Nephron progenitor cell (in vitro differentiated cells): ENCODE measurements around the gene ELAVL3.
"Not testable (repeated sequence)": the region's sequence is repeated elsewhere in the genome, so short reads cannot be mapped to it uniquely, and the experiment has no call there.

Source experiments
- DNase-seq: peaks from one replicate; pipeline ENCODE4 v3.0.0; 2021
- H3K27ac Mint-ChIP-seq: 2 replicates; pipeline ENCODE4 v1.8.0; 2021; ENCODE audit warnings: mild to moderate bottlenecking, moderate library complexity, mixed read lengths
- H3K27me3 Mint-ChIP-seq: 2 replicates; pipeline ENCODE4 v1.8.0; 2021; ENCODE audit warnings: mild to moderate bottlenecking, low read depth, mixed read lengths; ENCODE audit not compliant: poor library complexity
- H3K36me3 Mint-ChIP-seq: 2 replicates; pipeline ENCODE4 v1.8.0; 2021; ENCODE audit warnings: low read depth, mixed read lengths
- H3K4me1 Mint-ChIP-seq: 2 replicates; pipeline ENCODE4 v1.8.0; 2021; ENCODE audit warnings: mixed read lengths
- H3K4me3 Mint-ChIP-seq: 2 replicates; pipeline ENCODE4 v1.8.0; 2021; ENCODE audit warnings: mild to moderate bottlenecking, moderate library complexity, mixed read lengths
- H3K9me3 Mint-ChIP-seq: 2 replicates; pipeline ENCODE4 v1.8.0; 2021; ENCODE audit warnings: mild to moderate bottlenecking, moderate library complexity, mixed read lengths
- CTCF ChIP-seq: fragments of 200-600 bp; sonication (generic); IDR thresholded peaks from 2 replicates; pipeline ENCODE4 v1.5.0; 2021; ENCODE audit warnings: antibody characterized with exemption

The ELAVL3 gene

GRCh38 chr19:11444059-11444458 is 36.8 kb downstream of the ELAVL3 start:
- no peak for TF ChIP-seq CTCF
- no peak for DNase-seq
- Mint-ChIP-seq H3K27ac (no peak overlapping the region), H3K4me3 (no peak overlapping the region), H3K27me3 (no peaks in the 10 kb centered on the region), H3K9me3 (no peaks in the 10 kb centered on the region), H3K4me1 (peaks cover 14% of the 10 kb centered on the region), H3K36me3 (peaks cover 28% of the 10 kb centered on the region)

- Mint-ChIP-seq H3K4me1 (peaks cover 37% of the 10 kb centered on the region), H3K36me3 (peaks cover 38% of the 10 kb centered on the region), H3K9me3 (no peaks in the 10 kb centered on the region), H3K27ac (no peak overlapping the region), H3K4me3 (peak overlapping the region; percentile 99), H3K27me3 (no peaks in the 10 kb centered on the region)
- no peak for DNase-seq
- no peak for TF ChIP-seq CTCF
These were observed 42.9 kb downstream of the ELAVL3 start for GRCh38 chr19:11437955-11438354.

GRCh38 chr19:11435833-11436313 is 45.0 kb downstream of the ELAVL3 start:
- Mint-ChIP-seq H3K9me3 (no peaks in the 10 kb centered on the region), H3K27ac (peak overlapping the region; percentile 99), H3K4me3 (peak overlapping the region; percentile 99), H3K27me3 (no peaks in the 10 kb centered on the region), H3K36me3 (peaks cover 24% of the 10 kb centered on the region), H3K4me1 (peaks cover 32% of the 10 kb centered on the region)
- peak; percentile 43 for DNase-seq
- TF ChIP-seq CTCF, result no peak

GRCh38 chr19:11435057-11435832 is 45.6 kb downstream of the ELAVL3 start, which contains the start of the genes ODAD3 and PRKCSH:
Gene ODAD3, minus strand, starts transcription at chr19:11435121. Its CDS starts 105 bp downstream, at chr19:11435016.
Gene PRKCSH, plus strand, starts transcription at chr19:11435635. Its CDS starts 483 bp downstream, at chr19:11436118.
- Mint-ChIP-seq H3K9me3 (no peaks in the 10 kb centered on the region), H3K27me3 (peaks cover 2% of the 10 kb centered on the region), H3K36me3 (peaks cover 18% of the 10 kb centered on the region), H3K4me3 (peak within 1 kb of the TSS; percentile 99), H3K4me1 (peaks cover 28% of the 10 kb centered on the region), H3K27ac (peak within 1 kb of the TSS; percentile 99)
- DNase-seq, result peak; percentile 98
- TF ChIP-seq CTCF, result peak; percentile 96

GRCh38 chr19:11434703-11435056 is 46.2 kb downstream of the ELAVL3 start:
- peaks cover 28% of the 10 kb centered on the region for H3K4me1 Mint-ChIP-seq
- peak overlapping the region; percentile 99 for H3K27ac Mint-ChIP-seq
- peak overlapping the region; percentile 99 for H3K4me3 Mint-ChIP-seq
- H3K9me3 Mint-ChIP-seq, result no peaks in the 10 kb centered on the region
- no peak for DNase-seq
- peaks cover 4% of the 10 kb centered on the region for H3K27me3 Mint-ChIP-seq
- peaks cover 18% of the 10 kb centered on the region for H3K36me3 Mint-ChIP-seq
- no peak for TF ChIP-seq CTCF

GRCh38 chr19:11433526-11433925 is 47.3 kb downstream of the ELAVL3 start:
- peaks cover 28% of the 10 kb centered on the region for H3K4me1 Mint-ChIP-seq
- H3K36me3 Mint-ChIP-seq, result peaks cover 18% of the 10 kb centered on the region
- not testable (repeated sequence) for H3K9me3 Mint-ChIP-seq, H3K27ac Mint-ChIP-seq, DNase-seq, H3K27me3 Mint-ChIP-seq, H3K4me3 Mint-ChIP-seq
